ACHN (cell line): ENCODE measurements around the gene MAP2K5.

Experiments
- DNase-seq: peaks from one replicate; pipeline ENCODE4 v3.0.0-alpha.2; 2015
- in situ Hi-C: cut with HindIII; loops from 2 replicates; pipeline ENCODE4 v1.10.0; 2017; ENCODE audit warnings: low sequenced_read_pairs, low pct_ligation_motif_present, low pct_unique_long_range_greater_than_20kb

The MAP2K5 gene

GRCh38 chr15:67550522-67550921 is 8.0 kb downstream of the MAP2K5 start:
- in situ Hi-C loops: no loop called here
- DNase-seq: no peak

- in situ Hi-C loops: no loop called here
- DNase-seq: no peak
These were observed 8.8 kb downstream of the MAP2K5 start for GRCh38 chr15:67551207-67551743.

GRCh38 chr15:67554580-67554979 is 12.1 kb downstream of the MAP2K5 start:
- DNase-seq: no peak
- in situ Hi-C loops: no loop called here

- DNase-seq: no peak
These were observed 14.6 kb downstream of the MAP2K5 start for GRCh38 chr15:67556976-67557570.

GRCh38 chr15:67558502-67558901 is 16.0 kb downstream of the MAP2K5 start:
- no peak for DNase-seq
- in situ Hi-C loops: no loop called here

More at GRCh38 chr15:67556976-67557570, 14.6 kb downstream of the MAP2K5 start:
- in situ Hi-C loops: no loop called here

GRCh38 chr15:67559158-67559557 is 16.7 kb downstream of the MAP2K5 start:
- in situ Hi-C loops: no loop called here
- no peak for DNase-seq

- in situ Hi-C loops: no loop called here
- no peak for DNase-seq
These were observed 17.1 kb downstream of the MAP2K5 start for GRCh38 chr15:67559576-67559975.

GRCh38 chr15:67560320-67560719 is 17.8 kb downstream of the MAP2K5 start:
- in situ Hi-C loops: no loop called here

GRCh38 chr15:67563092-67563491 is 20.6 kb downstream of the MAP2K5 start:
- in situ Hi-C loops: no loop called here
- no peak for DNase-seq

More at GRCh38 chr15:67560320-67560719, 17.8 kb downstream of the MAP2K5 start:
- no peak for DNase-seq

GRCh38 chr15:67564021-67564967 is 21.8 kb downstream of the MAP2K5 start:
- in situ Hi-C loops: no loop called here
- DNase-seq: no peak

GRCh38 chr15:67564968-67565345 is 22.5 kb downstream of the MAP2K5 start:
- no peak for DNase-seq
- in situ Hi-C loops: no loop called here

GRCh38 chr15:67569668-67570067 is 27.2 kb downstream of the MAP2K5 start:
- in situ Hi-C loops: no loop called here
- no peak for DNase-seq

GRCh38 chr15:67570875-67571647 is 28.6 kb downstream of the MAP2K5 start:
- in situ Hi-C loops: no loop called here
- no peak for DNase-seq

GRCh38 chr15:67571648-67572415 is 29.3 kb downstream of the MAP2K5 start:
- DNase-seq: no peak
- in situ Hi-C loops: no loop called here

GRCh38 chr15:67573194-67573593 is 30.7 kb downstream of the MAP2K5 start:
- DNase-seq: no peak
- in situ Hi-C loops: no loop called here

GRCh38 chr15:67575039-67575502 is 32.6 kb downstream of the MAP2K5 start:
- DNase-seq: no peak

GRCh38 chr15:67578020-67578600 is 35.6 kb downstream of the MAP2K5 start:
- no peak for DNase-seq
- in situ Hi-C loops: no loop called here

More at GRCh38 chr15:67575039-67575502, 32.6 kb downstream of the MAP2K5 start:
- in situ Hi-C loops: no loop called here

- DNase-seq: no peak
- in situ Hi-C loops: no loop called here
These were observed 36.7 kb downstream of the MAP2K5 start for GRCh38 chr15:67579164-67579563.
